ENCODE results near the gene PHACTR4.
"Not testable (repeated sequence)": the region's sequence is repeated elsewhere in the genome, so short reads cannot be mapped to it uniquely, and the experiment has no call there.

PHACTR4 gene

GRCh38 chr1:28373450-28373849, 3.9 kb downstream of the PHACTR4 start:
- H3K4me3 ChIP-seq (ENCODE audit: low read length); H3K4me1 ChIP-seq (ENCODE audit: control insufficient read depth, insufficient read depth, low read length); H3K9me3 ChIP-seq (ENCODE audit: control insufficient read depth, low read length); DNase-seq (ENCODE audit: low read depth); H3K9ac ChIP-seq (ENCODE audit: low read length); H3K36me3 ChIP-seq (ENCODE audit: control insufficient read depth, insufficient read depth, low read length, severe bottlenecking); H3K27me3 ChIP-seq (replicated peaks; ENCODE audit: control insufficient read depth, insufficient read depth, low read length): not testable (repeated sequence)

DNA sequence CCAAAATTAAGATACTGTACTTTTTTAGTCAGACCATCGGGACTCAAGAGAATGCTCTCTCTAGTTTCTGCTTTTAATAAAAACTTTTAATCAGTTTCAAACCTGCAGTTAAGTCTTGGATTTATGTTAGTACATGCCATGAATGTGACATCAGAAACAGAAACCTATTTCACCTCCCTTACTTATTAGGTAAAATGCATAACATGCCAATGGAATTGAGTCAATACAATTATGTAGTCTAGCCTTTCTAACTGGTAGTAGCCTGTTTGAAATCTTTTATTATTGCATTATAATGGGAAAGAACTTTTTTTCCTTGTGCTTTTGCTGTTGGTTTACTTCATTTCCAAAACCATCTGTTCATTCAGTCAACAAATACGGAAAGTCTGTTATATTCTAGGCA, 4.8 kb downstream of the PHACTR4 start:
- Histone ChIP-seq H3K9ac (ENCODE audit: low read length) (no peak overlapping the region), H3K9me3 (ENCODE audit: control insufficient read depth, low read length) (no peaks in the 10 kb centered on the region), H3K4me1 (ENCODE audit: control insufficient read depth, insufficient read depth, low read length) (peaks cover 8% of the 10 kb centered on the region), H3K4me3 (ENCODE audit: low read length) (no peak overlapping the region), H3K27me3 (replicated peaks; ENCODE audit: control insufficient read depth, insufficient read depth, low read length) (no peaks in the 10 kb centered on the region), H3K36me3 (ENCODE audit: control insufficient read depth, insufficient read depth, low read length, severe bottlenecking) (no peaks in the 10 kb centered on the region)
- DNase-seq (ENCODE audit: low read depth) = peak; percentile 66

- not testable (repeated sequence) for DNase-seq (ENCODE audit: low read depth); H3K27me3 ChIP-seq (replicated peaks; ENCODE audit: control insufficient read depth, insufficient read depth, low read length); H3K4me1 ChIP-seq (ENCODE audit: control insufficient read depth, insufficient read depth, low read length); H3K9me3 ChIP-seq (ENCODE audit: control insufficient read depth, low read length); H3K9ac ChIP-seq (ENCODE audit: low read length); H3K36me3 ChIP-seq (ENCODE audit: control insufficient read depth, insufficient read depth, low read length, severe bottlenecking); H3K4me3 ChIP-seq (ENCODE audit: low read length)
These were observed 6.1 kb downstream of the PHACTR4 start for GRCh38 chr1:28375598-28375997.

DNA sequence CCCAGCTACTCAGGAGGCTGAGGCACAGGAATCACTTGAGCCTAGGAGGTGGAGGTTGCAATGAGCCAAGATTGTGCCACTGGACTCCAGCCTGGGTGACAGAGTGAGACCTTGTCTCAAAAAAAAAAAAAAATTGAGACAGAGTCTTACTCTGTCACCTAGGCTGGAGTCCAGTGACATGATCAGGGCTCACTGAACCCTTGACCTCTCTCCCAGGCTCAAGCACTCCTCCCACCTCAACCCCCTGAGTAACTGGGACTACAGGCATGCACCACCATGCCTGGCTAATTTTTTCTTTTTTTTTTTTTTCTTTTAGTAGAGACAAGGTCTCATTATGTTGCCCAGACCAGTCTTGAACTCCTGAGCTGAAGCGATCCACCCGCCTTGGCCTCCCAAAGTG, 6.7 kb downstream of the PHACTR4 start:
- H3K9me3 ChIP-seq (ENCODE audit: control insufficient read depth, low read length); H3K27me3 ChIP-seq (replicated peaks; ENCODE audit: control insufficient read depth, insufficient read depth, low read length); DNase-seq (ENCODE audit: low read depth); H3K9ac ChIP-seq (ENCODE audit: low read length); H3K4me3 ChIP-seq (ENCODE audit: low read length); H3K36me3 ChIP-seq (ENCODE audit: control insufficient read depth, insufficient read depth, low read length, severe bottlenecking); H3K4me1 ChIP-seq (ENCODE audit: control insufficient read depth, insufficient read depth, low read length): not testable (repeated sequence)

GRCh38 chr1:28378906-28379305, 9.4 kb downstream of the PHACTR4 start:
- H3K36me3 ChIP-seq (ENCODE audit: control insufficient read depth, insufficient read depth, low read length, severe bottlenecking) = no peaks in the 10 kb centered on the region
- H3K4me3 ChIP-seq (ENCODE audit: low read length) = no peak overlapping the region
- no peaks in the 10 kb centered on the region for H3K9me3 ChIP-seq (ENCODE audit: control insufficient read depth, low read length)
- DNase-seq (ENCODE audit: low read depth) = no peak
- no peaks in the 10 kb centered on the region for H3K4me1 ChIP-seq (ENCODE audit: control insufficient read depth, insufficient read depth, low read length)
- H3K27me3 ChIP-seq (replicated peaks; ENCODE audit: control insufficient read depth, insufficient read depth, low read length) = no peaks in the 10 kb centered on the region
- H3K9ac ChIP-seq (ENCODE audit: low read length) = no peak overlapping the region

DNA sequence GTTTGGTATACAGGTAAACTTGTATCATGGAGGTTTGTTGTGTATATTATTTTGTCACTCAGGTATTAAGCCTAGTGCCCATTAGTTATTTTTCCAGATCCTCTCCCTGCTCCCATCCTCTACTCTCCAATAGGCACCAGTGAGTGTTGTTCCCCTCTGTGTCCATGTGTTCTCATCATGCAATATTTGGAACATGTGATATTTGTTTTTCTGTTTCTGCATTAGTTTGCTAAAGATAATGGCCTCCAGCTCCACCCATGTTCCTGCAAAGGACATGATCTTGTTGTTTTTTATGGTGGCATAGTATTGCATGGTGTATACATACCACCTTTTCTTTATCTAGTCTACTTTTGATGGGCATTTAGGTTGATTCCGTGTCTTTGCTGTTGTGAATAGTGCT, 10.9 kb downstream of the PHACTR4 start:
- H3K9me3 ChIP-seq (ENCODE audit: control insufficient read depth, low read length) = no peaks in the 10 kb centered on the region
- H3K27me3 ChIP-seq (replicated peaks; ENCODE audit: control insufficient read depth, insufficient read depth, low read length) = no peaks in the 10 kb centered on the region
- no peak overlapping the region for H3K4me3 ChIP-seq (ENCODE audit: low read length)
- no peak for DNase-seq (ENCODE audit: low read depth)
- H3K9ac ChIP-seq (ENCODE audit: low read length) = no peak overlapping the region
- no peaks in the 10 kb centered on the region for H3K4me1 ChIP-seq (ENCODE audit: control insufficient read depth, insufficient read depth, low read length)
- no peaks in the 10 kb centered on the region for H3K36me3 ChIP-seq (ENCODE audit: control insufficient read depth, insufficient read depth, low read length, severe bottlenecking)

- not testable (repeated sequence) for DNase-seq (ENCODE audit: low read depth); H3K27me3 ChIP-seq (replicated peaks; ENCODE audit: control insufficient read depth, insufficient read depth, low read length); H3K36me3 ChIP-seq (ENCODE audit: control insufficient read depth, insufficient read depth, low read length, severe bottlenecking); H3K4me3 ChIP-seq (ENCODE audit: low read length); H3K9me3 ChIP-seq (ENCODE audit: control insufficient read depth, low read length); H3K9ac ChIP-seq (ENCODE audit: low read length); H3K4me1 ChIP-seq (ENCODE audit: control insufficient read depth, insufficient read depth, low read length)
These were observed 14.2 kb downstream of the PHACTR4 start for GRCh38 chr1:28383785-28384184.

DNA sequence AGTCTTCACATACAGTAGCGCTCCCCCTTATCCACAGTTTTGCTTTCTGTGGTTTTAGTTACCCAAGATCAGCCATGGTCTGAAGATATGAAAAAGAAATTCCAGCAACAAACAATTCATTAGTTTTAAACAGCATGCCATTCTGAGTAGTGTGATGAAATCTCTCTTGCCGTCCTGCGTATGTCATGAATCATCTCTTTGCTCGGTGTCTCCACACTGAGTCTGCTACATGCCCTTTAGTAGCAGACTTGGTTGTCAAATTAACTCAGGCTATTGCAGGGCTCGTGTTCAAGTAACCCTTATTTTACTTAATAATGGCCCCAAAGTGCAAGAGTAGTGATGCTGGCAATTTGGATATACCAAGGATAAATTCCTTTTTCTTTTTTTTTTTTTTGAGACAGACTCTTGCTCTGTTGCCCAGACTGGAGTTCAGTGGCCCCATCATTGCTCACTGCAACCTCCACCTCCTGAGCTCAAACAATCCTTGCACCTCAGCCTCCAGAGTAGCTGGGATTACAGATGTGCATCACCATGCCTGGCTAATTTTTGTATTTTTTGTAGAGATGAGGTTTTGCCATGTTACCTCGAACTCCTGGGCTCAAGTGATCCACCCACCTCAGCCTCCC, 22.6 kb downstream of the PHACTR4 start:
- Histone ChIP-seq H3K4me3 (ENCODE audit: low read length) (no peak overlapping the region), H3K9me3 (ENCODE audit: control insufficient read depth, low read length) (no peaks in the 10 kb centered on the region), H3K36me3 (ENCODE audit: control insufficient read depth, insufficient read depth, low read length, severe bottlenecking) (no peaks in the 10 kb centered on the region), H3K4me1 (ENCODE audit: control insufficient read depth, insufficient read depth, low read length) (peaks cover 10% of the 10 kb centered on the region), H3K9ac (ENCODE audit: low read length) (no peak overlapping the region), H3K27me3 (replicated peaks; ENCODE audit: control insufficient read depth, insufficient read depth, low read length) (no peaks in the 10 kb centered on the region)
- peak; percentile 91 for DNase-seq (ENCODE audit: low read depth)

DNA sequence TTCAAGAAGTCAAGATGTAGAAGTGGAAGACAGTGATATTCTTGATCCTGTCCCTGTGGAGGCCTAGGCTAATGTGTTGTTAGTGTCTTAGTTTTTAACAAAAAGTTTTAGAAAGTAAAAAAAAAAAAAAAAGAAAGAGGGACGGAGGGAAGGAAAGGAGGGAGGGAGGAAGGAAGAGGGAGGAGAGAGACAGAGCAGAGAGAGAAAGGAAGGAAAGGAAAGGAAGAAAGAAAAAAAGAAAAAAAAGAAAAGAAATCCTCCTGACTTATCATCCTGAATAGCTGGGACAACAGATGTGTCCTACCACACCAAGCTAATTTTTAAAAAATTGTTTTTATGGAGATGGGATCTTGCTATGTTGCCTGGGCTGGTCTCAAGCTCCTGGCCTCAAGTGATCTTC, 24.6 kb downstream of the PHACTR4 start:
- H3K27me3 ChIP-seq (replicated peaks; ENCODE audit: control insufficient read depth, insufficient read depth, low read length) = no peaks in the 10 kb centered on the region
- DNase-seq (ENCODE audit: low read depth) = no peak
- H3K4me1 ChIP-seq (ENCODE audit: control insufficient read depth, insufficient read depth, low read length) = peaks cover 10% of the 10 kb centered on the region
- H3K9ac ChIP-seq (ENCODE audit: low read length) = no peak overlapping the region
- no peaks in the 10 kb centered on the region for H3K9me3 ChIP-seq (ENCODE audit: control insufficient read depth, low read length)
- no peak overlapping the region for H3K4me3 ChIP-seq (ENCODE audit: low read length)
- no peaks in the 10 kb centered on the region for H3K36me3 ChIP-seq (ENCODE audit: control insufficient read depth, insufficient read depth, low read length, severe bottlenecking)

DNA sequence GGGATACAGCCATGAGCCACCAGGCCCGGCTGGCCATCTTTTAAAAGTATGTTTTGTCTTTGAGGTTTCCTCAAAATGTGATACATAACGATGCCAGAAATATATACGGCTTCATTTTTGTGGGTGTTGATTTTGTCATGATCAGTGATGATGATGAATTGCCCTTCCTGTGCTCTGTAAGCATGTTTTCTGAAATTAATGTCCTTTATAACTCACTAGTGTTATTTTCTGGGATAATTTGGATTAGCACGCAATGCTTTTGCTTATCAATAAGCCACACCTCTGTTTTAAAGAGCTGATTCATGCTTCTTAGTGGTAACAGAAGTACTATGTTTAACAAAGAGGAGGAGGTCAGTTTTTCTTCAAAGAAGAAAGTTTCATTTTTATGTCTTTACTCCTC, 25.6 kb downstream of the PHACTR4 start:
- DNase-seq (ENCODE audit: low read depth) = no peak
- H3K36me3 ChIP-seq (ENCODE audit: control insufficient read depth, insufficient read depth, low read length, severe bottlenecking) = no peaks in the 10 kb centered on the region
- H3K4me3 ChIP-seq (ENCODE audit: low read length) = no peak overlapping the region

DNA sequence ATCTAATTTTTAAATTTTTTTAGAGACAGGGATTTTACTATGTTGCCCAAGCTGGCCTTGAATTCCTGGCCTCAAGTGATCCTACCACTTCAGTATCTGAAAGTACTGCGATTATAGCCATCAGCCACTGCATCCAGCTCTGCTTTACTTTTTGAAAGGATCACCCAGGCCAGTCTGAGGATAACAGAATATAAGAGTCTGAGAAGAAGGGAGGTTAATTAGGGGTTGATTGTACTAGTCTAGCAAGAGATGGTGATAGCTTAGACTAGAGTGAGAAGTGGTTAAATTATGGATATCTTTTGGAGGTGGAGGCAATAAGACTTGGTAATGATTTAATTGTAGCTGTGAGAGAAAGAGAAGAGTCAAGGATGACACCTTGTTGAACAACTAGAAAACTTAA, 32.2 kb downstream of the PHACTR4 start:
- Histone ChIP-seq H3K9me3 (ENCODE audit: control insufficient read depth, low read length) (no peaks in the 10 kb centered on the region), H3K9ac (ENCODE audit: low read length) (no peak overlapping the region), H3K4me1 (ENCODE audit: control insufficient read depth, insufficient read depth, low read length) (no peaks in the 10 kb centered on the region), H3K27me3 (replicated peaks; ENCODE audit: control insufficient read depth, insufficient read depth, low read length) (no peaks in the 10 kb centered on the region), H3K4me3 (ENCODE audit: low read length) (no peak overlapping the region), H3K36me3 (ENCODE audit: control insufficient read depth, insufficient read depth, low read length, severe bottlenecking) (no peaks in the 10 kb centered on the region)
- DNase-seq (ENCODE audit: low read depth) = no peak

More for the DNA sequence above, 25.6 kb downstream of the PHACTR4 start:
- no peaks in the 10 kb centered on the region for H3K27me3 ChIP-seq (replicated peaks; ENCODE audit: control insufficient read depth, insufficient read depth, low read length)
- no peak overlapping the region for H3K9ac ChIP-seq (ENCODE audit: low read length)
- peaks cover 10% of the 10 kb centered on the region for H3K4me1 ChIP-seq (ENCODE audit: control insufficient read depth, insufficient read depth, low read length)
- no peaks in the 10 kb centered on the region for H3K9me3 ChIP-seq (ENCODE audit: control insufficient read depth, low read length)

- Histone ChIP-seq H3K9ac (ENCODE audit: low read length) (no peak overlapping the region), H3K4me3 (ENCODE audit: low read length) (no peak overlapping the region), H3K36me3 (ENCODE audit: control insufficient read depth, insufficient read depth, low read length, severe bottlenecking) (peaks cover 4% of the 10 kb centered on the region), H3K27me3 (replicated peaks; ENCODE audit: control insufficient read depth, insufficient read depth, low read length) (no peaks in the 10 kb centered on the region), H3K4me1 (ENCODE audit: control insufficient read depth, insufficient read depth, low read length) (no peaks in the 10 kb centered on the region), H3K9me3 (ENCODE audit: control insufficient read depth, low read length) (no peaks in the 10 kb centered on the region)
- no peak for DNase-seq (ENCODE audit: low read depth)
These were observed 39.5 kb downstream of the PHACTR4 start for GRCh38 chr1:28409090-28409489.

All from adipocyte (in vitro differentiated cells).